H1 (cell line): ENCODE results near the gene SERINC1.
"Not testable (repeated sequence)": the region's sequence is repeated elsewhere in the genome, so short reads cannot be mapped to it uniquely, and the experiment has no call there.

Source experiments
- ATF3 ChIP-seq: IDR thresholded peaks from 2 replicates; pipeline ENCODE4 v1.6.1; 2011; ENCODE audit warnings: low read depth, mild to moderate bottlenecking, low read length; ENCODE audit not compliant: insufficient read depth
- BACH1 ChIP-seq: IDR thresholded peaks from 2 replicates; pipeline ENCODE4 v1.6.1; 2012; ENCODE audit warnings: low read length, improper control_type of control experiment
- CEBPB ChIP-seq: IDR thresholded peaks from 2 replicates; pipeline ENCODE4 v1.6.1; 2012; ENCODE audit warnings: low read depth, low read length
- CHD2 ChIP-seq: IDR thresholded peaks from 2 replicates; pipeline ENCODE4 v1.6.1; 2012; ENCODE audit warnings: low read length, improper control_type of control experiment
- CREB1 ChIP-seq: IDR thresholded peaks from 2 replicates; pipeline ENCODE4 v1.6.1; 2012; ENCODE audit warnings: inconsistent platforms
- CTCF ChIP-seq, 3 experiments: IDR thresholded peaks; 1 replicate in 2 of 3; 2 replicates in 1 of 3; pipeline versions ENCODE4 v1.5.1 to v1.6.1; 2011; ENCODE audit warnings: low read length in 3 of 3, mild to moderate bottlenecking in 3 of 3, inconsistent platforms in 2 of 3, low read depth in 1 of 3, moderate library complexity in 1 of 3; ENCODE audit not compliant: insufficient read depth in 1 of 3; ENCODE audit errors: control extremely low read depth in 1 of 3
- EZH2 ChIP-seq: fragments of 200-600 bp; sonication (generic); IDR thresholded peaks from 2 replicates; pipeline ENCODE4 v1.7.1; 2012; ENCODE audit warnings: low read depth, mild to moderate bottlenecking, moderate library complexity, low read length, inconsistent platforms; ENCODE audit not compliant: severe bottlenecking
- FOSL1 ChIP-seq: IDR thresholded peaks from 2 replicates; pipeline ENCODE4 v1.6.1; 2011; ENCODE audit warnings: mild to moderate bottlenecking, low read depth, low read length, moderate library complexity; ENCODE audit not compliant: insufficient read depth
- GTF2F1 ChIP-seq: IDR thresholded peaks from 2 replicates; pipeline ENCODE4 v1.6.1; 2012; ENCODE audit warnings: low read depth, low read length, improper control_type of control experiment, borderline replicate concordance
- KDM4A ChIP-seq: IDR thresholded peaks from one replicate; pipeline ENCODE4 v1.7.1; 2012; ENCODE audit warnings: low read depth, mild to moderate bottlenecking, moderate library complexity, low read length, inconsistent platforms; ENCODE audit not compliant: severe bottlenecking
- POLR2A ChIP-seq, 2 experiments: IDR thresholded peaks; 1 replicate in 1 of 2; 2 replicates in 1 of 2; pipeline ENCODE4 v1.6.1; 2011; ENCODE audit warnings: low read depth in 2 of 2, low read length in 2 of 2, mild to moderate bottlenecking in 2 of 2; ENCODE audit errors: control extremely low read depth in 1 of 2
- POLR2AphosphoS5 ChIP-seq: IDR thresholded peaks from 2 replicates; pipeline ENCODE4 v1.6.1; 2011; ENCODE audit warnings: low read depth, low read length
- RXRA ChIP-seq: IDR thresholded peaks from 2 replicates; pipeline ENCODE4 v1.6.1; 2011; ENCODE audit warnings: low read depth, mild to moderate bottlenecking, low read length, moderate library complexity; ENCODE audit not compliant: insufficient read depth
- SP1 ChIP-seq: IDR thresholded peaks from 2 replicates; pipeline ENCODE4 v1.6.1; 2011; ENCODE audit warnings: low read depth, low read length

GRCh38 chr6:122505170-122505569 lies 33.6 kb upstream of the SERINC1 start:
- TF ChIP-seq POLR2A (IDR thresholded peaks at IDR 0.05; ENCODE audit: control extremely low read depth in 1 of 2, low read depth in 2 of 2, low read length in 2 of 2); CTCF (IDR thresholded peaks at IDR 0.05; ENCODE audit: control extremely low read depth in 1 of 3, insufficient read depth in 1 of 3, low read depth in 1 of 3, low read length in 3 of 3); EZH2; CREB1; FOSL1; RXRA; KDM4A; GTF2F1; CEBPB; POLR2AphosphoS5; CHD2; ATF3; SP1; BACH1: not testable (repeated sequence)
